GM12891 (cell line): ENCODE measurements around the gene FKBP9.
"Not testable (repeated sequence)": the region's sequence is repeated elsewhere in the genome, so short reads cannot be mapped to it uniquely, and the experiment has no call there.

Source experiments
- SPI1 ChIP-seq: IDR thresholded peaks from 2 replicates; pipeline ENCODE4 v1.6.1; 2011; ENCODE audit warnings: low read depth, low read length, control low read depth
- TAF1 ChIP-seq: IDR thresholded peaks from 2 replicates; pipeline ENCODE4 v1.6.1; 2011; ENCODE audit warnings: low read depth, low read length, control low read depth

DNA sequence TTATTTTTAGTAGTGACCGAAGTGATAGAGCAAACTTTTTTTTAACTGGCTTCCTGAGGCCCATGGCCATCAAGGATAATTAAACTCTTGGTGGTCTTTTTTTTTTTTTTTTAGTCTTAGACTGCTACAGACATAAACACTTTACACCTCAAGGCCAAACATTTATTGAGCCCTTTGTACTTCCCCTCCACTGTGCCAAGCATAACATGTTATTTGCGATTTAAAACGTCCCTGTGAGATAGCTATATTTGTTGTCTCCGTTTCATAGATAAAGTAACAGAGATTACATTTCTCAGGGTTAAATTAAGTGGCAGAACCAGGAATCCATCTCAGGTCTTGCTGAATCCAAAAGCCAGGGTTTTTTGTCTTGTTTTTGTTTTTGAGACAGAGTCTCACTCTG lies 42.1 kb downstream of the FKBP9 start:
- TF ChIP-seq SPI1, TAF1: not testable (repeated sequence)
